Panc1 (cell line): ENCODE measurements around the gene CNTNAP4.

ENCODE experiments used
- CTCF ChIP-seq: fragments of 450-650 bp; IDR thresholded peaks from 2 replicates; pipeline ENCODE4 v1.5.1; 2017; ENCODE audit warnings: mild to moderate bottlenecking
- POLR2AphosphoS5 ChIP-seq: IDR thresholded peaks from 2 replicates; pipeline ENCODE4 v1.6.1; 2012; ENCODE audit warnings: mild to moderate bottlenecking, low read depth, low read length, moderate library complexity
- REST ChIP-seq, 2 experiments: IDR thresholded peaks; 2 replicates each; pipeline ENCODE4 v1.6.1; 2011 to 2012; ENCODE audit warnings: low read depth in 2 of 2, control low read depth in 1 of 2, low read length in 1 of 2, mild to moderate bottlenecking in 1 of 2, moderate library complexity in 1 of 2; ENCODE audit not compliant: insufficient read depth in 1 of 2
- SIN3A ChIP-seq: IDR thresholded peaks from 2 replicates; pipeline ENCODE4 v1.6.1; 2012; ENCODE audit warnings: low read depth, mild to moderate bottlenecking, low read length, moderate library complexity, borderline replicate concordance; ENCODE audit not compliant: insufficient read depth
- TCF7L2 ChIP-seq: IDR thresholded peaks from 2 replicates; pipeline ENCODE4 v1.6.1; 2011; ENCODE audit warnings: mild to moderate bottlenecking, low read depth, low read length, inconsistent platforms

DNA sequence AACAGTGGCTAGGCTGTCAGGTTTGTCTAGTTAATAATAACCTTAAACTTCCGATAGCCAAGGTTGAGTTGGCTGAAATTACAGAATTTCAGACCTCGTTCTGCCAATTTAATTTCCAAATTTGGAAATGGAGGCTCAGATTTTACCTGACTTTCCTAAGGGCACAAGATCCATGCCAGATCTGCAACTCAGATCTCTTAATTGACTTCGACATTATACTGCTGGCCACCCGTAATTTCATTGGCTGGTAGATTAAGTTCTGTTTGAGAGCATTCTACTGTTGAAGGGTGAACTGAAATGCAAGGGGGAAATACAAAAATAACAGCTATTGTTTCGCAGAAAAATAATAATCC lies 210.8 kb downstream of the CNTNAP4 start:
- TF ChIP-seq CTCF: no peak
- TF ChIP-seq REST (IDR thresholded peaks at IDR 0.05; ENCODE audit: insufficient read depth in 1 of 2, low read depth in 2 of 2, low read length in 1 of 2): no peak
- no peak for TF ChIP-seq POLR2AphosphoS5
- TF ChIP-seq SIN3A: no peak
- no peak for TF ChIP-seq TCF7L2
